Activated CD4-positive, alpha-beta T cell treated with anti-CD3 and anti-CD28 coated beads, Interleukin-2, amount 50 U/mL, for 4 hours (primary cell): Measurements from ENCODE around the gene FIBCD1.

ENCODE experiments used
- DNase-seq, 2 experiments: peaks; one replicate each; pipeline ENCODE4 v3.0.0-alpha.2; 2020

FIBCD1 gene

DNA sequence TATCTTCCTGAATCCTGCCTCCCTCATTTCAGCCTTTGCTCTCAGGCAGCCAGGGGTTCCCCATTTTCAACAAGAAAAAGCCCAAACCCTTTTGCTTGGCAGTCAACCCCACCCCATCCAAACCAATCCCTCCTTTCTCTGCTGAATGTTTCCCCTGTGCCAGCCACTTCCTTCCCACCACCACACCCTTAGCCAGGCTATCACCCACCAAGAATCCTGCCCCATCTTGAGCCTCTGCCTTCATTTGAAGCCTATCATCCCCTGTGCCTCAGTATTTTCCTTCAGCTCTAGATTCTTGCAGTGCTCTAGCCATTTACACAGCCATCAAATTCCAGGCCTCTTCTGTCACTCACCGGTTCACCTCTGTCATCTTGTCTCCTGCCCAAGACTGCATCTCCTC is 15.3 kb upstream of the FIBCD1 start:
- DNase-seq = no peak

DNA sequence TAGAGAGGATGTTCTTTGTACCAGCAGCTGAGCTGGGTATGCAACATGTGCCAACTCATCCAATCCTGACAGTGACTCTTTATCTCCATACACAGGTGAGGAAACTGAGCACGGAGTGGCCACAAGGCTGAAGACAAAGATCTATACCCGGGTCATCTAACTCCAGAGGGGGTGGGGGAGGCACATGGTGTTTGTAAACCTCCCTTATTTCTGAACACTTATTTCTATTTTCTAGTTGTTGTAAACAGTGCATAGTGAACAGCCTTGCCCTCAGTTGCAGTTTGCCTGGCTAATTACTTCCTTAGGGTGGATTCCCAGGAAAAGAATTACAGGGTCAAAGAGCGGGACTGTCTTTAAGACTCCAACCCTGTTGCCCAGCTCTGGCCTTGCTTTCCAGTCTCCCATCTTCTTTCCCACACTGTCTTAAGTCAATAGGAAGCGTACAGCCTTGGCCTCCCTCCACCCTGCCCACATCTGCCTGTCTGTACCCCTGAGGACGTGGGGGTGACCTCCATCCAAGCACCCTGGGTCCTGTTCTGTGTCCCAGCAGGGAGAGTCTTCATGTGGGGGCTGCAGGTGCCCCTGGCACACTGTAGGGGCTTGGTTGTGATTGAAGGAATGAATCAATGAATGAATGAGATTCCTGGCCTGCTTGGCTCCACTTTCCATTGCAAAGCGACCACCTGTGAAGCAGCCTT is 13.2 kb upstream of the FIBCD1 start:
- no peak for DNase-seq

DNA sequence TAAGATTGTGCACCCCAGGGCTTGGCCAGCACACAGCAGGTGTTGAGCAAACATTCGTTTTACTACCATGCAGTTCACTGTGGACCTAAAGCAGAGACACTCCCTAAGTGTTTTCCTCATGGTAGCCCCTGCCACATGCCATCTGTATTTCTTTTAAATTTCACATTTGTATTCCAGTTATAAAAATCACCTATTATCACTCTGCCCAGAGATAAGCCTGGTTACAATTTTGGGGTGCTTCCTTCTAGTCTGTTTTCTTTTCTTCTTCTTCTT is 10.9 kb upstream of the FIBCD1 start:
- no peak for DNase-seq

DNA sequence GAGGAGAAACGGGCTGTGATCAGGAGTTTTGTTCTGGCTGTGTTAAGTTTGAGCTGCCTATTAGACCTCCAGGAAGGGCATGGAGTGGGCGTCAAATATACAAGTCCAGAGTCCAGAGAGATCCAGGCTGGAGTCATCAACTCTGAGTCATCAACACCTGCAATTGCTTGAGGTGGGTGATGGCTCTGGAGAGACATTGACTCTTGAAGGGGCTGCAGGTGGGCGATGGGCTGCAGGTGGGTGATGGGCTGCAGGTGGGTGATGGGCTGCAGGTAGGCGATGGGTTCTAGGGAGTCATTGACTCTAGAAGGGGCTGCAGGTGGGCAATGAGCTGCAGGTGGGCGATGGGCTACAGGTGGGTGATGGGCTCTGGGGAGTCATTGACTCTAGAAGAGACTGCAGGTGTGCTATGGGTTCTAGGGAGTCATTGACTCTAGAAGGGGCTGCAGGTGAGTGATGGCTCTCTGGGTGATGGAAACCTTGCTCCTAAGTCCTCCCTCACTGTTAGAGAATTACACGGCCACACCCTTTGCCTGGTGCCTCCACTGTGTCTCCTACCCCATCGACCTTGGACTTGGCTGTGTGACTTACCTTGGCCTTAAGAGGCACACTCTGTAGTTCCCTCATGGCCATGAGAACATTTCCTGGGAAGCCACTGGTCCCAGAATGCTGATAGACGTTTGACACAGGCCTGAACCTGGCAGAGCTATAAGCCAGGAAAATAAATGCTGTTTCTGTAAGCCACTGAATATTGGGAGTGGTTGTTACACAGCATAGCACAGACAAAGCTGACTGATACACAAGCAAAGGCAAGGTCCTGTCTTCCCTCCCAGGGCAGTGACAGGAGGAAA is 10.4 kb upstream of the FIBCD1 start:
- no peak for DNase-seq

DNA sequence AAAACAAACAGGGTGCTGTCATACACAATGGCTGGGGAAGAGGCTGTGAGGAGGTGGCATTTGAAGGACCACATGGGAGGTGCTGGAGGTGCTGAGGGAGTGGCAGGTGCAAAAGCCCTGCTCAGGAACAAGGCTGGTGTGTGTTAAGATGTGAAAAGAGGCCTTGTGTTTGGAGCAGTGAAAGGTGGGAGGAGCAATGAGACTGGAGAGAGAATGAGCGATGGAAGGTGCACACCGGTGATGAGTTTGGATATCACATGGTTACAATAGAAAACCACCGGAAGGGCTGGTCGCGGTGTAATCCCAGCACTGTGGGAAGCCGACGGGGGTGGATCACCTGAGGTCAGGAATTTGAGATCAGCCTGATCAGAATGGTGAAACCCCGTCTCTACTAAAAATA is 9.2 kb upstream of the FIBCD1 start:
- DNase-seq = no peak

DNA sequence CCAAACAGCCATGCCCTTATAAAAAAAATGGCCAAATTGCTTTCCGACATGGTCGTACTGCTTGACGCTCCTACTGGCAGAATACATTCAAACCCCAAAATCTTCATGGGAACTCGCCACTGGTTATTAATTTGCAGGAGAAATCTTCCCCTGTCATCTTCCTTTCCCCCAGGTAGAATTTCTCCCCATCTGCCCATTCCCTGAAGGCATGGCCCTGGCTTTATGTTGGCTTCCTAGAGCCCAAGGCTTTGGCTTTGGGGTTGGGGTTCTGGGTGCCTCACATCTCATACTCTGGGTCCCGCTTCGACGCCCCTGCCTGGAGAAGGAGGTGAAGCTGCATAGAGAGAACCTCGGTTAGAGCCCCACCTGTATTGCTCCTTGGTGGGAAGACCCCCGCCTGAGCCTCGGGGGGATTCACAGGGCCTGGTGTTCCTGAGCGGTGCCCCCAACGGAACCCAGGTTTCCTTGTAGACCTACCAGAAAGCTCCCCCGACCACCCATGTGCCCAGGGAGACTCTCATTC is 8.6 kb upstream of the FIBCD1 start:
- no peak for DNase-seq

DNA sequence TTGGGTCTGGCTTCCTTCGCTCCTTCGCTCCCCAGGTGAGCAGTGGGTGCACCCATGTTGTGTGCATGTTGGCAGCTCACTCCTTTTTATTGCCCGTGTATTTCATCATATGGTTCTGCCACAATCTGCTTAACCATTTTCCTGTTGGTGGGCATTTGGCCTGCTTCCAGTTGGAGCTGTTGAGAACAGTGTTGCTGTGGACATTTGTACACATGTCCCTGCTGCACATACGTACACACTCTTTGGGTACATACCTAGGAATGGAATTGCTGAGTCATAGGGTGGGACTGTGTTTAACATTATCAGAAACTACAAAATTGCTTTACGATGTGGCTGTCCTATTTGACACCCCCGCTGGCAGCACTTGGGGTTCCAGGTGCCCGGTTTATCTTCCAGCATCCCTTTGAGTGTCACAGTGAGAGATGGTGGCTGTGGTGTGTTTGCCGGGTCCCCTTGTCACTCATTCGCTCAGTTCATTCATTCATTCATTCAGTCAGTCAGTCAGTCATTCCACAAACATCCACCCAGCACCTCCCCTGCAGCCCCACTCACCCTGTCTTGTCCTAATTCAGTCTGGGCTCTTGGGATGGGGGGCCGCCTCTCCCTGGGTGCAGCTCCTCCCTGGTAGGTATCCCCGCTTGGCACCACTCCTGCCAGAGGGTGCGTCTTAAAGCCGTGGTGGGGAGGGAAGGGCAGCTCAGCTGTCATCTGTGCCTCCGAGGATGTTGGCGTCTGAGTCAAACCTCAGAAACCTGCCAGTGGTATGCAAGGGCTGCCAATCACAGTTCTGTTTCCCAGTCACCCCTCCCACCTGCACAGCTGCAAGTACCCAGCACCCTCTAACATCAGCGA is 7.9 kb upstream of the FIBCD1 start:
- DNase-seq = no peak

DNA sequence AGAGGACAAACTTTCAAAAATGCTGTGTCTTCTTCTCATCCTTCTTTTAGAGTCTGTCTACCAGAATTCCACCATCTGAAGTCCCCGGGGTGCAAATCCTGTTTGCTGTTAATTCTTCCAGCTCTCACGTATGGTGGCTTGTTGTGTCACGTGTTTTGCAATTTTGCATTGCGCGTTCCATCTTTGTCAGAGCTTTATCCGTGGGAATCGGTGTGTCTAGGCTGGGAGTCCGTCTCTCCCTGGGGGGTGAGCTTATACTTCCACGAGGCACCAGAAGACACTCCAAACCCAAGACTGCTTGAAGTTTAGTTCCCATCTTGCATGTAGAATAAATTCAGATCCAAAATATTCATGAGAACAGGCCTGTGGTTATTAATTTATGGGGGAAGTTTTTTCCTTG is 6.1 kb upstream of the FIBCD1 start:
- DNase-seq = no peak

DNA sequence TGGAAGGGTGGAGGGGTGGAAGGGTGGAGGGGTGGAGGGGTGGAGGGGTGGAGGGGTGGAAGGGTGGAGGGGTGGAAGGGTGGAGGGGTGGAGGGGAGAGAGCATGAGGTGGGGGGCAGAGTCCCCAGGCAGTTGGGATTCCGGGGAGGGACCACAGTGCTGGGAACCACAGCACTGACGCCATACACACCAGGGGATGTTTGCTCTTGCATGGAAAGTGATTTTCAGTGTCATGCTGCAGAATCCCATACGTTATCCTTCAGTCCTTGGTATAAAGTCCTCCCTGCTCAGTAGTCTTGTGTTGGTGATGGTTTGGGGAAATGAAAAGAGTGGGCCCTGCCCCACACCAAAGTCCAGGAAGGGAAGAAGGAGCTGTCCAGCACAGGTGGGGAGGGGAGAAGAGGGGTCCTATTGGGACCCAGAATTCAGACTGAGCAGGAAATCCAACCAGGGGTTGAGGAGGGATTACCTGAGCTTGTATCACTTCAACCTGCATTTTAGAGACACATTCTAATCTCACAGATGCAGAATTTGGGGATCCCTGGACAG is 5.5 kb upstream of the FIBCD1 start:
- no peak for DNase-seq

DNA sequence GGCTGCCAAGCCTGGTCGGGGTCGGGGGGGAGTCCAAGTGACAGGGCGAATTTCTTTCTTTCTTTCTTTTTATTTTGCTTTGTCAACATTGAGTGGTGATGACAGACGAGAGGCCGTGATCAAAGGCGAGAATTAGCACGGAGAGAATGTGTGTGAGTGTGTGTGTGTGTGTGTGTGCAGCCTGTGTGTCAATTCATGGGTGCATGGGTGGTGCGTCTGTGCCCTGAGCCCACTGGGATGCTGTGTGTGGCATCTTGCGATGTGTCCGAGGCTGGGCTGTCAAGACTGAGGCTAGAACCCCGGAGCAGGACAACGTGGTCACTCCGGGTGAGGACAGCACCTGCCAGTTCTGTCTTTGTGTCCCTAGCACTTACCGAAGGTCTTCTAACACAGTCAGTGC is 4.7 kb upstream of the FIBCD1 start:
- DNase-seq = no peak

DNA sequence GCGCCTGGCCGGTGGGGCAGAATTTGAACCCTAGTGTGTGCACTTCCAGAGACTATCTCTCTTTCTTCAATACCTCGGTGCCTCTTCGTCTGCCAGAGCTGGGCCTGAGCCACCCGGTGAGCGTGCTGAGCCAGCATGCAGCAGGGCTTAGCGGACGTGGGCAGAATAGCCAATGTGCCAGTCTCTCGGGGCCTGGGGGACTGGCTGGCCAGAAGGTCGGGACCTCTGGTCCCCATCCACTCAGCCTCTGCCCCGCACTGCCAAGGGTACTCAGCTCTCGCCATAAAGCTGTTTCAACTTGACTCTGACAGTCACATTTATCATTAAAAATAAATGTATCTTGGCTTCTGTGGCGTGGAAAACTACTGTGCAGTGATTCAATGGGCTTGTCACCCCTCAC is 4.2 kb upstream of the FIBCD1 start:
- DNase-seq = no peak

DNA sequence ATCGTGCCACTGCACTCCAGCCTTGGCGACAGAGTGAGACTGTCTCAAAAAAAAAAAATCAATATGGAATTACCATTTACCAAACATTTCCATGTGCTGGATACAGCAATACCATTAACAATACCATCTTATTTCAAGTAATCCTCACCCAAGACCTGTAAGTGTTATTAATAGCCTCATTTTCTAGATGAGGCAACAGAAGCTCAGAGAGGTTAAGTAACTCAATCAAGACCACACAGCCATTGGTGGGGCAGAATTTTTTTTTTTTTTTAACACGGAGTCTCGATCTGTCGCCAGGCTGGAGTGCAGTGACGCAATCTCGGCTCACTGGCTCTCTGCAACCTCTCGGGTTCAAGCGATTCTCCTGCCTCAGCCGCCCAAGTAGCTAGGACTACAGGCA is 3.6 kb upstream of the FIBCD1 start:
- no peak for DNase-seq

DNA sequence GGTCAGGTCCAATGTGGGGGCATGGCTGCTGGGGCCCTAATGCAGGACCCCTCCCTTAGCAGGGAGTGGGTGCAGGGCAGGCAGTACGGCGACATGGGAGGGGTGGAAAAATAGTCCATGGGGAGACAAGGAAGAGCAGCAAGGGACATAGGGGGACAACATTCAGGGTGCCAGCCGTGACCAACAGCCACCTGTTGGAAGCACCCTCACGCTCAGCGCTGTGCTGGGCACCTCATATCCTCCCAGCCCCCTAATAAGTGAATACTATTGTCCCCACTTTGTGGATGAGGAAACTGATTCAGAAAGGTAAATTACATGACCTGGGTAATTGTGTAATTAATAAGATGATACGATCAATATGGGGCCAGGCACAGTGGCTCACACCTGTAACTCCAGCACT is 3.0 kb upstream of the FIBCD1 start:
- DNase-seq = no peak

DNA sequence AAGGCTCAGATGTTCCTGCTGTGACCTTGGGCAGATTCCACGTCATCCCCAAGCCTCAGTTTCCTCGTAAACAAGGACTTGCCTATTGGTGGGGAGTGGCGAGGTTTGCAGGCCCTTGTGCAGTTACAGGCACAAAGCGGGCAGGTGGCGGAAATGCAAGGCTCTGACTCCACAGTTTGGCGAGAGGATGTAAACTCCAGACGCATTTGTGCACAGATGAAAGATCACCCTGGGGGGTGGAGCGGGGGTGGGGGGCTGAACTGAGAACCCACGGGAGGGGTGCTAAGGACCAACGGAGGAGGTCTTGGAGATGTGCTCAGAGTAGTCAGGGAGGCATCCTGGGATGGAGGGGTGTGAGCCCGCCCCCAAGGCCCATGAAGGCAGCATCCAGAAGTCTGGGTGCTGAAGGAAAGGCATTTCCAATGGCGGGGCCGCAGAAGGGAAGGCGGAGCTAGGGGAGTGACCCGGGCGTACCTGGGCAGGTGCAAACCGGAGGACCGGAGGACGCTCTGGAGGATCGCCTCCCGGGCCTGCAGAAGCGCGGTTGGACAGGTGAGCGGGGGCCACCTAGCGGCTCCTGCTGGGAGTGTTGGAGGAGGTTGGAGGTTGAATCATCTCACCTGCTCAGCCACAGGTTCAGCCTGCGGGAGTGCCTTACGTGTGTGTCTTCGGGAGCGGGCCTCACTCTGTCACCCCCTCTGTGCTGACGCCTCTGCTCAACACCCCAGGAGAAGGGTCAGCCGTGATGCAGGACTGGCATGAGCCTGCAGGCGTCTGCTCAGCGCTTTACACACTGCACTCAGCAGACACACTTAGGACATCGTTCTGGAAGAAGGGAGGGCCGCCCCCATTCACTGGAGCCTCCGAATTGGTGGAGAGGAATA is 1.9 kb upstream of the FIBCD1 start:
- DNase-seq = peak; percentile 69 to 71

DNA sequence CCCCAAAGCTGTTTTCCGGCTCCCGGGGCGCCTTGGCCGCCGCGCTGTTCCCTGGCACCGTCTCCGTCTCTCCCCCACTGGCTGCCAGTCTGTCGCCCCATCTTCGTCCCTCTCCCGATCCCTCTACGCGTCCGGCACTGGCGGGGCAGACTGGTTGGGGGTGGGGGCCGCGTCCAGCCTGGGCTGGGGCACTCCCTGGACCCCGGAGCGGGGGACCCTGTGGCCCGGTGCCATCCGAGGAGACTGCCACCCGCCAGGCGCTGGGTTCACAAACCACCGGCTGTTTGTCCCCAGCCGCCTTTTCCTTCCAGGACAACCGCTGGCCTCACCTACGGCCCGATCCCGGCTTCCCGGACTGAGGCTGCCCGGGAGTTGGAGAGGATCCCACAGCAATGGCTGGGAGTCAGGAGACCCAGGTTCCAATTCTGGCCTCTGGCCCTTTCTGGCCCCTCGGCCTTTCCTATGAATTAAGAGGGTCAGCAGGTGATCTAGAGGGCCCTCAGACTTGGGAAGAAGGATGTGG is 1.0 kb upstream of the FIBCD1 start:
- DNase-seq = no peak

DNA sequence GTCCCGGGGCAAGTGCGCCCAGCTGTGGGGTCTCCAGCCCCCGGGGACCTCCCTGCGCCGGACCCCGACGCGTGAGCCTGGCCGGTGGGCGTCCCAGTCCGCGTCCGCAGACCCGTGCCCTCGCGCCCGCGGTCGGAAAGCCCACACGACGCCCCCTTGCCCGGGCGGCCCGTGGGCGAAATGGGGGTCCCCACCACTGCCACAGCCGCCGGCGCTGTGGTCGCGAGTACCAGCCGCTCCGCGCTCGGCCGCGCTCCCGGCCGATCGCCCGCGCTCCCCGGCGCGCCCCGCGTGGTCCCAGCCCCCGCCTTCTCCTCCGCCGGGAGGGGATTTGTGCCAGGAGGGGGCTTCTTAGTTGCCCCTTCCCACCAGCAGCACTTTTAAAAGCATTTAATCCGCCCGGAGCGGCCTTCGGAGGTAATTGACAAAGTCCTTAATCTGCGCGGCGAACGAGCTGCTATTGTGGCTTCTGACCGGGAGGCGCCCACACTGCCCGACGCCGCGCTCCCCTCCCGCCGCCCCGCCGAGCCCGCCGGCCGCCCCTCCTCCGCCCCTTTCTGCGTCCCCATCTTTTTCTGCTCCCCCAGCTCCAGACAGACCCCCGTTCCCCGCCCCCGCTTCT is 469 bp upstream of the FIBCD1 start:
- no peak for DNase-seq

DNA sequence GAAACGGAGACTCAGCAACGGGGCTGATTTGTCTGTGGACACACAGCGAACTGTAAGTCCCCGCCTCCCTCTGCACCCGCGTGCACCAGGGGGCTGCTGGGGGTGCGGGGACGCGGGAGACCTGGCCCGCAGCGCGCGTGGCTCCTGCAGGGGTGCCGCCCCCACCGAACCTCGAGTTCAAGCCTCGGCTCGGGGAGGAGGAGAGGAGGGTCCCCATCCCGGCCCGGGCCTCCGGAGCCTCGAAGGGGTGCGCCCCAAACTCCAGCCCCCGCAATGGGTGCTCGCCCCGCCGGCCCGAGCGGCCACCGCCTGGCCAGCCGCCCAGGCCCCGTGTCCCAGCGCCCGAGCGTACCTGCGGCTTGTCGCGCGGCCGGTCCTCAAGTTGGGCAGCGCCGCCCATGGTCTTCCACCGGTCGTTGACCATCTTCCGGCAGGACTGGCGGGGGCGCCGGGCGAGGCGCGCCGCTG is 829 bp downstream of the FIBCD1 start:
- no peak for DNase-seq

DNA sequence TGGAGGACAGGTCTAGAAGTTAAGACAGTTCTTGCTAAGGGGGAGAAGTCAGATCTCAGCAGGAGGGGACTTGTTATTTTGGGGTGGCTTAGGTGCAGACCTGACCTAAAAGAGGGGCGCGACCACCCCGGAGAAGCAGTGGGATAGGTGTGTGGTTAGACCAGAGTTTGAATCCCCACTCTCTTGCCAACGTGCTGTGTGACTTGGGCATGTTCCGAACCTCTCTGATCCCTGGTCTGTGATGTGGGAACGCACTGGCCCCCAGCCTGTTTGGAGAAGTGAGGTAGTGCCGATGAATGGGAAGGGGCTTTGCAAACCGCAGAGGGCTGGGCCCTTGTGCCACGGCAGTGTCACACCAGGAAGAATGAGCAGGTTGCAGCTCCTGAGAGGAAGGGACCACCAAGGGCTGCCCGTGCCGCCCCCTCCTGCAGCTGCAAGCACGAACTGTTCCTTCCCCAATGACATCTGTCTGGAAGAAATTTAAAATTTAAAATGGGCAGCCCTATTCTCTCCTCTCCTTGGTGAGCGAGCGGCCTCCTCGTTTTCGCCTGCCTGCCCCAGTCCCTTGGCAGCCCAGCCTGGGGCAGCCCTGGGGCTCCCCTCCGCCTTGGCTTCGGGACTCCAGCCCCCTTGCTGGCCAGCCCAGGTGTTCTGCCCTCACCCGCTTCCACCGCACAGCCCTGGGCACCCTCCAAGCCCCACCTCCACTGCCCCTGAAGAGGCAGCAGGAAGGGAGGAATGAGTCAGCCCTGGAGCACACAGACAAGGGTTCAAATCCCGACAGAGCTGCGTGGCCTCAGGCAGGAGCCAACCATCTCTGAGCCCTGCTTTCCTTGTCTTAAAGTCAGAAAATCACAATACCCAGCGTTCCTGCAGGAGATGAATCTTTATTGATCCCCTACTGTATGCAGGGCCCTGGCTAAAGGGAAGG is 1.6 kb downstream of the FIBCD1 start:
- no peak for DNase-seq

DNA sequence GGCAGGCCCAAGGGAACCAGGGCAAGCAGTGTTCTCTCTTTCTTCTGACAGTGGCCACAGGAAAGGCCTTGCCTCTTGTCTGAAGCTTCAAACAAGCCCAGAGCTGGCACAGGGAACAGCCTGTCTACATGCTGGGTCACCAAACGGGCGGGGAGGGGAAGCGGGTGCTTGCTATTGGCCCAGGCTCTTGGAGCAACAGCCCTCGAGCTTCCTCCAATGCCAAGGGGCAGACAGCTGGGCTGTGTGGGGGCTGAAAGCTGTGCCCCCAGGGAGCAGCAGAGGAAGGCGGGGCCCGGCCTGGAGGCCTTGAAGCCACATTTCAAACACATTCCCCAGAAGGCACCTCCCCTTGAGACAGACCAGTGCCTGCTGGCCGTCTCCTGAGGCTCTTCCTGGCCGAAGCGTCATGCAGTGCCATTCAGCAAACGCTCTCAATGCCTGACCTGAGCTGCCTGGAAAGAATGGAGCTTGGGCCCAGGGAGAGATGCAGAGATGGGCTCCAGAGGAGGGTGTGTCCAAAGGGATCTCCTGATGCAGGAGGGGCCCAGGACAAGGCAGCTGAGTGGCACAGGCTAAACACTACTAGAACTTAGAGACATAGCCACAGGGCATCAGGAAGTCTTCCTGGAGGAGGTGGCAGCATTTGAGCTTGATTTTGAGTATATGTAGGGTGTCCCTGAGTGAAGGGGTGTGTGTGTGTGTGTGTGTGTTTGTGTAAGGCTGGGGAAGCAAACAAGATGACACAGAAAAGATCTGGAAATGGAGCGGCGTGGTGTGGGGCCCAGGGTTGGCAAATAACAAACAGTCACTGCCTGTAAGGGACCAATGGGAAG is 2.5 kb downstream of the FIBCD1 start:
- no peak for DNase-seq
